ENCODE data around the gene TNFAIP8. TPM values are rescaled to one million over a fixed set of nuclear protein-coding genes. Genes with fewer than 3 reads are reported as not detected.

The TNFAIP8 gene
- total RNA-seq, 1 experiment from 2014 or later: 8.0 TPM

DNA sequence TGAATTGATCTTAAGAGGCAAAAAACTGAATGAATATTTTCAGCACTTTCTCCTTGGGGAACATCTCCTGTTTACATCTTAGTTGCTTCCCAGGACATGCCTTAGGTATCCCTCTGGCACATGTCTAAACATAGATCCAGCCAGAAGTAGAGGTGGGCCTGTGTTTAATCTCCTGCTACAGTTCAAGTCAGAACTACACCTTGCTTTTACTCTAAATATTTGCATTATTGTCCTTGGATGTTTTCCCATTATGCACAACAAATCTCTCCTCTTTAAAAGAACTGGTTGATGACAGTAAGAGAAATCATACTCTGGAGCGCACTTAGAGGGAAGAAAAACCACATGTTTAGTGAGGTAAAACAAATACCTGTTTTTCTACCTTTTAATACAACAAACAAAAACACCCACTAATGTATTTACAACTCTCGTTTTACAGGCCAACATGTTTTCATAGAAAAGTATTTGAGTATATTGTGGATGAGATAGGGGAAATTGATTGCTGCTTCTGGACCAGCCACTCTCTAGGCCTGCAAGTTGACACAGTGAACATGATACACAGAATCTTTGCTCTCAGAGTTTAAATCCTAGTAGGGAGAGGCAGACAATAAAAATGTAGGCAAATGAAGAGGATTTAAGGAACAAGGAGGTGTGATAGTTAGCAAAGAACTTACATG is 32.3 kb downstream of the TNFAIP8 start:
- BruUV-seq (replicated peaks): no TSS peak
- Histone ChIP-seq H3K36me3 (ENCODE audit: control insufficient read depth, insufficient read depth, low read length) (no peaks in the 10 kb centered on the region), H3K27ac (ENCODE audit: low read length) (no peak overlapping the region), H3K4me1 (ENCODE audit: control insufficient read depth, insufficient read depth, low read length) (no peaks in the 10 kb centered on the region), H3K9me3 (ENCODE audit: control insufficient read depth, insufficient read depth, low read depth, low read length) (no peaks in the 10 kb centered on the region), H3K4me3 (ENCODE audit: low read depth in 2 of 2, low read length in 2 of 2) (no peak overlapping the region), H3K27me3 (ENCODE audit: control insufficient read depth, insufficient read depth, low read length) (no peaks in the 10 kb centered on the region)
- CTCF ChIA-PET: no interaction called here
- no peak for DNase-seq (ENCODE audit: low read depth, low spot score)
- ATAC-seq: no peak
- intact Hi-C loops (cut with micrococcal nuclease; ENCODE audit: unreplicated experiment): no loop called here
- in situ Hi-C loops (cut with HindIII; ENCODE audit: low pct_unique_long_range_greater_than_20kb, low sequenced_read_pairs): no loop called here
- POLR2A ChIA-PET: no interaction called here
- TF ChIP-seq, protein P1, sequence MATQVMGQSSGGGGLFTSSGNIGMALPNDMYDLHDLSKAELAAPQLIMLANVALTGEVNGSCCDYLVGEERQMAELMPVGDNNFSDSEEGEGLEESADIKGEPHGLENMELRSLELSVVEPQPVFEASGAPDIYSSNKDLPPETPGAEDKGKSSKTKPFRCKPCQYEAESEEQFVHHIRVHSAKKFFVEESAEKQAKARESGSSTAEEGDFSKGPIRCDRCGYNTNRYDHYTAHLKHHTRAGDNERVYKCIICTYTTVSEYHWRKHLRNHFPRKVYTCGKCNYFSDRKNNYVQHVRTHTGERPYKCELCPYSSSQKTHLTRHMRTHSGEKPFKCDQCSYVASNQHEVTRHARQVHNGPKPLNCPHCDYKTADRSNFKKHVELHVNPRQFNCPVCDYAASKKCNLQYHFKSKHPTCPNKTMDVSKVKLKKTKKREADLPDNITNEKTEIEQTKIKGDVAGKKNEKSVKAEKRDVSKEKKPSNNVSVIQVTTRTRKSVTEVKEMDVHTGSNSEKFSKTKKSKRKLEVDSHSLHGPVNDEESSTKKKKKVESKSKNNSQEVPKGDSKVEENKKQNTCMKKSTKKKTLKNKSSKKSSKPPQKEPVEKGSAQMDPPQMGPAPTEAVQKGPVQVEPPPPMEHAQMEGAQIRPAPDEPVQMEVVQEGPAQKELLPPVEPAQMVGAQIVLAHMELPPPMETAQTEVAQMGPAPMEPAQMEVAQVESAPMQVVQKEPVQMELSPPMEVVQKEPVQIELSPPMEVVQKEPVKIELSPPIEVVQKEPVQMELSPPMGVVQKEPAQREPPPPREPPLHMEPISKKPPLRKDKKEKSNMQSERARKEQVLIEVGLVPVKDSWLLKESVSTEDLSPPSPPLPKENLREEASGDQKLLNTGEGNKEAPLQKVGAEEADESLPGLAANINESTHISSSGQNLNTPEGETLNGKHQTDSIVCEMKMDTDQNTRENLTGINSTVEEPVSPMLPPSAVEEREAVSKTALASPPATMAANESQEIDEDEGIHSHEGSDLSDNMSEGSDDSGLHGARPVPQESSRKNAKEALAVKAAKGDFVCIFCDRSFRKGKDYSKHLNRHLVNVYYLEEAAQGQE (IDR thresholded peaks at IDR 0.05; ENCODE audit: insufficient read depth in 1 of 2, low read depth in 2 of 2, low read length in 1 of 2): no peak
- TF ChIP-seq, protein P2, sequence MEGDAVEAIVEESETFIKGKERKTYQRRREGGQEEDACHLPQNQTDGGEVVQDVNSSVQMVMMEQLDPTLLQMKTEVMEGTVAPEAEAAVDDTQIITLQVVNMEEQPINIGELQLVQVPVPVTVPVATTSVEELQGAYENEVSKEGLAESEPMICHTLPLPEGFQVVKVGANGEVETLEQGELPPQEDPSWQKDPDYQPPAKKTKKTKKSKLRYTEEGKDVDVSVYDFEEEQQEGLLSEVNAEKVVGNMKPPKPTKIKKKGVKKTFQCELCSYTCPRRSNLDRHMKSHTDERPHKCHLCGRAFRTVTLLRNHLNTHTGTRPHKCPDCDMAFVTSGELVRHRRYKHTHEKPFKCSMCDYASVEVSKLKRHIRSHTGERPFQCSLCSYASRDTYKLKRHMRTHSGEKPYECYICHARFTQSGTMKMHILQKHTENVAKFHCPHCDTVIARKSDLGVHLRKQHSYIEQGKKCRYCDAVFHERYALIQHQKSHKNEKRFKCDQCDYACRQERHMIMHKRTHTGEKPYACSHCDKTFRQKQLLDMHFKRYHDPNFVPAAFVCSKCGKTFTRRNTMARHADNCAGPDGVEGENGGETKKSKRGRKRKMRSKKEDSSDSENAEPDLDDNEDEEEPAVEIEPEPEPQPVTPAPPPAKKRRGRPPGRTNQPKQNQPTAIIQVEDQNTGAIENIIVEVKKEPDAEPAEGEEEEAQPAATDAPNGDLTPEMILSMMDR (IDR thresholded peaks at IDR 0.05): no peak
- TF ChIP-seq SIN3A (IDR thresholded peaks at IDR 0.05; ENCODE audit: borderline replicate concordance, insufficient read depth, low read depth, low read length) (no peak), POLR2AphosphoS5 (IDR thresholded peaks at IDR 0.05; ENCODE audit: low read depth, low read length) (no peak), TCF7L2 (IDR thresholded peaks at IDR 0.05; ENCODE audit: low read depth, low read length) (no peak)

DNA sequence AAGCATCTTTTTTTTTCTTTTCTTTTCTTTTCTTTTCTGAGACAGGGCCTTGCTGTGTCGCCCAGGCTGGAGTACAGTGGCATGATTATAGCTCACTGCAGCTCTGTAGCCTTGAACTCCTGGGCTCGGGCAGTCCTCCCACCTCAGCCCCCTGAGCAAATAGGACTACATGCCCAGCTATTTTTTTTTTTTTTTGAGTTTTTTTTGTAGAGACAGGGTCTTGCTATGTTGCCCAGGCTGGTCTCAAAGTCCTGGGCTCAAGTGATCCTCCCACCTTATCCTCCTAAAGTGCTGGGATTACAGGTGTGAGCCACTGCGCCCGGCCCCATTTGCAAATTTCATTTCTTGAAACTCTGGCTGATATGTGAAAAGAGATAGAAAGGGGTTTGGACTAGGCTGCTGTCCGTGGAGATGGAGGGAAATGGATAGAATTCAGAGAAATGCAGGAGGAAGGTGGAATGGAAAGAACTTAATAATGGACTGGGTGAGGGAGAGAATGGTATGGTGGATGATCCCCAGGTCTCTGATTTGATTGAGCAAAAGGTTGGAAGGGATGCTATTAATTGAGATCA is 32.9 kb downstream of the TNFAIP8 start:
- no peak for DNase-seq (ENCODE audit: low read depth, low spot score)
- no peak for ATAC-seq
- H3K4me3 ChIP-seq (ENCODE audit: low read depth in 2 of 2, low read length in 2 of 2): no peak overlapping the region
- CTCF ChIA-PET: no interaction called here
- in situ Hi-C loops (cut with HindIII; ENCODE audit: low pct_unique_long_range_greater_than_20kb, low sequenced_read_pairs) (no loop called here), intact Hi-C loops (cut with micrococcal nuclease; ENCODE audit: unreplicated experiment) (no loop called here)
- H3K36me3 ChIP-seq (ENCODE audit: control insufficient read depth, insufficient read depth, low read length): no peaks in the 10 kb centered on the region
- H3K27me3 ChIP-seq (ENCODE audit: control insufficient read depth, insufficient read depth, low read length): no peaks in the 10 kb centered on the region
- H3K4me1 ChIP-seq (ENCODE audit: control insufficient read depth, insufficient read depth, low read length): no peaks in the 10 kb centered on the region
- H3K9me3 ChIP-seq (ENCODE audit: control insufficient read depth, insufficient read depth, low read depth, low read length): no peaks in the 10 kb centered on the region
- no peak overlapping the region for H3K27ac ChIP-seq (ENCODE audit: low read length)
- POLR2A ChIA-PET: no interaction called here
- TF ChIP-seq POLR2AphosphoS5 (IDR thresholded peaks at IDR 0.05; ENCODE audit: low read depth, low read length): no peak
- no peak for TF ChIP-seq SIN3A (IDR thresholded peaks at IDR 0.05; ENCODE audit: borderline replicate concordance, insufficient read depth, low read depth, low read length)
- no peak for TF ChIP-seq TCF7L2 (IDR thresholded peaks at IDR 0.05; ENCODE audit: low read depth, low read length)
- TF ChIP-seq, protein P1 (IDR thresholded peaks at IDR 0.05; ENCODE audit: insufficient read depth in 1 of 2, low read depth in 2 of 2, low read length in 1 of 2): no peak
- TF ChIP-seq, protein P2 (IDR thresholded peaks at IDR 0.05): no peak
- BruUV-seq (replicated peaks): no TSS peak
